NB4 (cell line): ENCODE data around the gene MRPL22.
"Not testable (repeated sequence)": the region's sequence is repeated elsewhere in the genome, so short reads cannot be mapped to it uniquely, and the experiment has no call there.

ENCODE experiments used
- DNase-seq: peaks from one replicate; pipeline ENCODE4 v3.0.0; 2010; ENCODE audit warnings: low read depth
- H3K4me3 ChIP-seq: one replicate; pipeline ENCODE4 v1.5.1; 2011; ENCODE audit warnings: mild to moderate bottlenecking, low read depth, low read length, moderate library complexity
- MYC ChIP-seq: IDR thresholded peaks from 2 replicates; pipeline ENCODE4 v1.6.1; 2011; ENCODE audit warnings: low read depth, low read length
- POLR2A ChIP-seq: IDR thresholded peaks from 2 replicates; pipeline ENCODE4 v1.6.1; 2011; ENCODE audit warnings: mild to moderate bottlenecking; ENCODE audit not compliant: insufficient read length; ENCODE audit errors: extremely low read depth
- TF ChIP-seq, protein P1 (sequence below): IDR thresholded peaks from 2 replicates; pipeline ENCODE4 v1.6.1; 2011; ENCODE audit warnings: low read depth, low read length
- TF ChIP-seq, protein P2 (sequence below): IDR thresholded peaks from one replicate; pipeline ENCODE4 v1.5.1; 2012; ENCODE audit warnings: low read depth, low read length

The MRPL22 gene

DNA sequence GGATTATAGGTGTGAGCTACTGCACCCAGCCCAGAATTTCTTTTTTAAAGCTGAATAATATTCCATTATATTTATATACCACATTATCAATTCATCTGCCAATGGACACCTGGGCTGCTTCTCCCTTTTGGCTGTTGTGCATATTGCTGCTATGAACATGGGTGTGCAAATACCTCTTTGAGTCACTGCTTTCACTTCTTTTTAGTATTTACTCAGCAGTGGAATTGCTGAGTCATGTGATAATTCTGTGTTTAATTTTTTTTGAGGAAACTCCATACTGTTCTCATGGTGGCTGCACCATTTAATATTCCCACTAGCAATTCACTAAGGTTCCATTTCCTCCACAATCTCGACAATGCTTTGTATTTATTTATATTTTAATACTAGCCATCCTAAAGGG lies 36.5 kb downstream of the MRPL22 start:
- H3K4me3 ChIP-seq: no peak overlapping the region
- peak; percentile 16 for DNase-seq
- no peak for TF ChIP-seq MYC
- TF ChIP-seq, protein P1, sequence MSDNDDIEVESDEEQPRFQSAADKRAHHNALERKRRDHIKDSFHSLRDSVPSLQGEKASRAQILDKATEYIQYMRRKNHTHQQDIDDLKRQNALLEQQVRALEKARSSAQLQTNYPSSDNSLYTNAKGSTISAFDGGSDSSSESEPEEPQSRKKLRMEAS: no peak
- TF ChIP-seq, protein P2, sequence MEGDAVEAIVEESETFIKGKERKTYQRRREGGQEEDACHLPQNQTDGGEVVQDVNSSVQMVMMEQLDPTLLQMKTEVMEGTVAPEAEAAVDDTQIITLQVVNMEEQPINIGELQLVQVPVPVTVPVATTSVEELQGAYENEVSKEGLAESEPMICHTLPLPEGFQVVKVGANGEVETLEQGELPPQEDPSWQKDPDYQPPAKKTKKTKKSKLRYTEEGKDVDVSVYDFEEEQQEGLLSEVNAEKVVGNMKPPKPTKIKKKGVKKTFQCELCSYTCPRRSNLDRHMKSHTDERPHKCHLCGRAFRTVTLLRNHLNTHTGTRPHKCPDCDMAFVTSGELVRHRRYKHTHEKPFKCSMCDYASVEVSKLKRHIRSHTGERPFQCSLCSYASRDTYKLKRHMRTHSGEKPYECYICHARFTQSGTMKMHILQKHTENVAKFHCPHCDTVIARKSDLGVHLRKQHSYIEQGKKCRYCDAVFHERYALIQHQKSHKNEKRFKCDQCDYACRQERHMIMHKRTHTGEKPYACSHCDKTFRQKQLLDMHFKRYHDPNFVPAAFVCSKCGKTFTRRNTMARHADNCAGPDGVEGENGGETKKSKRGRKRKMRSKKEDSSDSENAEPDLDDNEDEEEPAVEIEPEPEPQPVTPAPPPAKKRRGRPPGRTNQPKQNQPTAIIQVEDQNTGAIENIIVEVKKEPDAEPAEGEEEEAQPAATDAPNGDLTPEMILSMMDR: no peak
- no peak for TF ChIP-seq POLR2A

- DNase-seq: peak; percentile 42
- H3K4me3 ChIP-seq: not testable (repeated sequence)
Measured at GRCh38 chr5:154978294-154978693, 37.4 kb downstream of the MRPL22 start.

DNA sequence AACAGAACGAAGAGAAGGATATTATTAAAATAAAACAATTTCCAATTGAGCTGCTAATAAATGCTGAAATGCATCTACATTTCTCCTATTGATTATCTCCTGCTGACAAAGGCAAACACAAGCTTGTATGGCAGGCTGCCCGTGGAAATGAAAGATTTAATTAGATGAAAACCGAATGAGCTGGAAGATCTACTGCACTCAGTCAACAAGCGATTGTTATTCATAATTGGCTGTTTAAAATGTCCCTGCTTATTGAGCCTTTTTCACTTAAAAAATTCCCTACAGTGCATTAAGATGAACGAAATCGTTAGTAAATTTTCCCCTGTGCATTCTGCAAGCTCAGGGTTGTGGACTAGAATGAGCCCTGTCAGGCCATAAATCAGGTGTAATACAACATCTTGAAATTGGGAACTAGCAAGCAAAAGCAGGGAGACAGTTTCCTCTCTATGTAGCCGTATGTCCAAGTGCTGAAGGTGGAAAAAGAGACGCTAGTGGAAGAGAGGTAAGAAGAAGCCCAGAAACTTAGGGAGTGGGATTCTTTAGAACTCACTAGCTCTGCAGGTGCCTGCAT lies 44.2 kb downstream of the MRPL22 start:
- TF ChIP-seq, protein P1: no peak
- no peak for TF ChIP-seq MYC
- TF ChIP-seq, protein P2: no peak
- no peak for TF ChIP-seq POLR2A
- no peak for DNase-seq

GRCh38 chr5:154986151-154986550 lies 45.3 kb downstream of the MRPL22 start:
- no peak overlapping the region for H3K4me3 ChIP-seq
- TF ChIP-seq, protein P2: no peak
- no peak for TF ChIP-seq POLR2A
- no peak for TF ChIP-seq MYC
- TF ChIP-seq, protein P1: no peak
- no peak for DNase-seq

More for the DNA sequence above, 44.2 kb downstream of the MRPL22 start:
- no peak overlapping the region for H3K4me3 ChIP-seq

- DNase-seq: no peak
- TF ChIP-seq MYC: no peak
- no peak for TF ChIP-seq POLR2A
- TF ChIP-seq, protein P1: no peak
- TF ChIP-seq, protein P2: no peak
- no peak overlapping the region for H3K4me3 ChIP-seq
Measured at GRCh38 chr5:154989626-154990025, 48.8 kb downstream of the MRPL22 start.

DNA sequence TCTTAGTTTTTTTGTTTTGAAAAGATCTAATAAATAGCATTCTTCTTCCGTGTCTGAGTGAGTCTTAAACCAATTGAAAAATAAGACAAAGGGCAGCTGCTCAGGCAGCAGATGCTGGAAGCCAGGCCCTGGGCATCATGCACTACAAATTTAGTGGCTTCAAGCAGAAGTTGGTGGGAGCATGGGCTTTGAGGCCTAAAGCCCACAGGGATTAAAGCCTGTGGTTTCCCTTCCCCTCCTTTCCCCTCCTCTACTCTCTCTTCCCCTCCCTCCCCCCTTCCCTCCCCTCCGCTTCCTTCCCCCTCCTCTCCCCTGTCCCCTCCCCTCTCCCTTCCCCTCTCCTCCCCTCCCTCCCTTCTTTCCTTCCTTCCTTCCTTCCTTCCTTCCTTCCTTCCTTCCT lies 52.6 kb downstream of the MRPL22 start:
- TF ChIP-seq POLR2A (no peak), MYC (no peak)
- TF ChIP-seq, protein P1: no peak
- TF ChIP-seq, protein P2: no peak
- no peak overlapping the region for H3K4me3 ChIP-seq
- DNase-seq: peak; percentile 32
